ENCODE data around the gene MMP24. TPM values are rescaled to one million over a fixed set of nuclear protein-coding genes. Genes with fewer than 3 reads are reported as not detected.

MMP24 gene
- total RNA-seq, 4 donors from 2014 or later, result 0.51 to 2.6 (median 2.0) TPM

- no peak for DNase-seq
- Histone ChIP-seq H3K36me3 (no peaks in the 10 kb centered on the region), H3K4me3 (no peak overlapping the region), H3K9me3 (no peaks in the 10 kb centered on the region), H3K27ac (no peak overlapping the region), H3K4me1 (no peaks in the 10 kb centered on the region), H3K27me3 (no peaks in the 10 kb centered on the region)
- TF ChIP-seq POLR2A (IDR thresholded peaks at IDR 0.05) (no peak), CTCF (IDR thresholded peaks at IDR 0.05) (no peak)
- intact Hi-C loops (cut with DNase I; ENCODE audit: low total_unique reads), result no loop called here
Measured at GRCh38 chr20:35295674-35296073, 69.2 kb downstream of the MMP24 start.

GRCh38 chr20:35296101-35296554 lies 69.6 kb downstream of the MMP24 start:
- no peaks in the 10 kb centered on the region for H3K27me3 ChIP-seq
- H3K27ac ChIP-seq, result no peak overlapping the region
- no peaks in the 10 kb centered on the region for H3K9me3 ChIP-seq
- intact Hi-C loops (cut with DNase I; ENCODE audit: low total_unique reads), result no loop called here
- TF ChIP-seq CTCF (IDR thresholded peaks at IDR 0.05), result no peak
- no peak for TF ChIP-seq POLR2A (IDR thresholded peaks at IDR 0.05)
- H3K36me3 ChIP-seq, result no peaks in the 10 kb centered on the region
- no peaks in the 10 kb centered on the region for H3K4me1 ChIP-seq
- no peak for DNase-seq
- H3K4me3 ChIP-seq, result no peak overlapping the region

GRCh38 chr20:35297155-35297554 lies 70.7 kb downstream of the MMP24 start:
- Histone ChIP-seq H3K27me3 (no peaks in the 10 kb centered on the region), H3K9me3 (no peaks in the 10 kb centered on the region), H3K4me3 (no peak overlapping the region), H3K36me3 (no peaks in the 10 kb centered on the region), H3K4me1 (no peaks in the 10 kb centered on the region), H3K27ac (no peak overlapping the region)
- DNase-seq, result no peak
- intact Hi-C loops (cut with DNase I; ENCODE audit: low total_unique reads), result no loop called here
- TF ChIP-seq CTCF (IDR thresholded peaks at IDR 0.05) (no peak), POLR2A (IDR thresholded peaks at IDR 0.05) (no peak)

GRCh38 chr20:35297740-35298139 lies 71.2 kb downstream of the MMP24 start:
- intact Hi-C loops (cut with DNase I; ENCODE audit: low total_unique reads), result no loop called here
- DNase-seq, result no peak
- TF ChIP-seq CTCF (IDR thresholded peaks at IDR 0.05), result no peak
- no peak for TF ChIP-seq POLR2A (IDR thresholded peaks at IDR 0.05)
- H3K4me1 ChIP-seq, result no peaks in the 10 kb centered on the region
- no peaks in the 10 kb centered on the region for H3K27me3 ChIP-seq
- no peak overlapping the region for H3K27ac ChIP-seq
- no peak overlapping the region for H3K4me3 ChIP-seq
- H3K9me3 ChIP-seq, result no peaks in the 10 kb centered on the region
- H3K36me3 ChIP-seq, result no peaks in the 10 kb centered on the region

- no peak for DNase-seq
- Histone ChIP-seq H3K27ac (no peak overlapping the region), H3K9me3 (no peaks in the 10 kb centered on the region), H3K36me3 (no peaks in the 10 kb centered on the region), H3K27me3 (no peaks in the 10 kb centered on the region), H3K4me3 (no peak overlapping the region), H3K4me1 (no peaks in the 10 kb centered on the region)
- no peak for TF ChIP-seq CTCF (IDR thresholded peaks at IDR 0.05)
- no peak for TF ChIP-seq POLR2A (IDR thresholded peaks at IDR 0.05)
- intact Hi-C loops (cut with DNase I; ENCODE audit: low total_unique reads), result no loop called here
Measured at GRCh38 chr20:35298264-35298663, 71.8 kb downstream of the MMP24 start.

All from uterus (tissue), 4 donors.